VCaP (cell line): ENCODE measurements around the gene TUBG2.
"Not testable (repeated sequence)": the region's sequence is repeated elsewhere in the genome, so short reads cannot be mapped to it uniquely, and the experiment has no call there.

Source experiments
- H3K27ac ChIP-seq: fragments of 450-650 bp; 2 replicates; pipeline ENCODE4 v1.5.1; 2017
- CTCF ChIP-seq: fragments of 450-650 bp; conservative IDR thresholded peaks from 2 replicates; pipeline ENCODE4 v1.5.1; 2017; ENCODE audit warnings: mild to moderate bottlenecking, moderate library complexity

TUBG2 gene

GRCh38 chr17:42659079-42659931 lies at the start of gene TUBG2:
TUBG2 (plus strand) TSS chr17:42659284; CDS start chr17:42659504, 220 bp downstream.
- H3K27ac ChIP-seq = peak within 1 kb of the TSS; percentile 67
- TF ChIP-seq CTCF = no peak

- H3K27ac ChIP-seq = peak overlapping the region; percentile 81
These were observed 49.0 kb upstream of the TUBG2 start for GRCh38 chr17:42609814-42610801.

GRCh38 chr17:42612013-42612412 lies 47.1 kb upstream of the TUBG2 start:
- H3K27ac ChIP-seq = no peak overlapping the region
- no peak for TF ChIP-seq CTCF

- no peak for TF ChIP-seq CTCF
- H3K27ac ChIP-seq = no peak overlapping the region
These were observed 45.3 kb upstream of the TUBG2 start for GRCh38 chr17:42613699-42614295.

GRCh38 chr17:42617956-42618431 lies 41.1 kb upstream of the TUBG2 start:
- H3K27ac ChIP-seq = no peak overlapping the region

GRCh38 chr17:42618442-42619150 lies 40.5 kb upstream of the TUBG2 start:
- no peak for TF ChIP-seq CTCF
- H3K27ac ChIP-seq = no peak overlapping the region

More at GRCh38 chr17:42617956-42618431, 41.1 kb upstream of the TUBG2 start:
- TF ChIP-seq CTCF = no peak

GRCh38 chr17:42621987-42622386 lies 37.1 kb upstream of the TUBG2 start:
- H3K27ac ChIP-seq = not testable (repeated sequence)
